Measurements from ENCODE around the gene CDIP1. TPM values are rescaled to one million over a fixed set of nuclear protein-coding genes. Genes with fewer than 3 reads are reported as not detected.
"Not testable (repeated sequence)": the region's sequence is repeated elsewhere in the genome, so short reads cannot be mapped to it uniquely, and the experiment has no call there.

Gene CDIP1
- total RNA-seq: 10 to 100 TPM; 22.5 to 54.3 (median 28.3) TPM

DNA sequence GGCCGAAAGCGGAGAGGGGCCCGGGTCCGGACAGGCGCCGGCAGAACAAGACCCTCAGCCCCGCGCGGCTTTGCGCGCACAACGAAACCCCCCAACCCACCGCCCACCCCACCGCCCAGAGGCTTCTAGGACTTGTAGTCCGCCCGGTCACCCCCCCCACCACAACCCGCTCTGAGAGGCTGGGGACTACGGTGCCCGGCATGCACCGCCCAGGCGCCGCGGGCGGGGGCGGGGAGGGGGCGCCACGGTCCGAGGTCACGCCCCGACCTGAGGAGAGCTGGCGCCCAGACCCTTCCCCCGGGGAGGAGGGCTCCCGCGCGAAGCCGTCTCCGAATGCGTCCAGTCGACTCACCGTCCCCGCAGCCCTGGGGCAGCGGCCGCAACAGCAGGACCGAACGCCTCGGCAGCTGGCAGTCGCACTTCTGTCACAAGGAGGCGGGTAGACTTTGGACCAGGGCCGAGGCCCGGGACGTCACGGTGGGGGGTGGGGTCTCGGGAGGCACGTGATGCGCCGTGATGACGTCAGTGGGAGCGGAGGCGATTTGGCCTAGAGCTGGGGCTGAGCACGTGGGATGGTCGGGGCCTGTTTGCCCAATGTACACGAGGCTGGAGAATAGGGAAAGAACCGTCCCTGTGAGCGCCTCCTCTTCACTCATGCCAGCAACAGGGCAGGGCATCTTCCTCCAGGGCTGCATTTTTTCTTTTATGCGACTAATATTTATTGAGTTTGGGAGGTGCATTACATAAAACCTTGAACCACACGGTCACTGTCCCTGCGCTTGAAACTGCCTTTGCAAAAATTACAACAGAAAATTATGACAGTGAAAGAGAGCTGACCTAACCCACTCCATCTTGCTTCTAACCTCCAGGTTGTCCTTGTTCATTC, at the start of gene CDIP1:
Gene CDIP1, minus strand, starts transcription at position 424 of the 886 bp plus-strand sequence. CDS start 24,643 bp downstream, outside the sequence.
- Histone ChIP-seq H3K27ac (peak within 1 kb of the TSS; percentile 92 to 94), H3K4me1 (replicated peaks in 1 of 2) (peaks cover 9 to 12% of the 10 kb centered on the region in 2 donors), H3K4me3 (peak within 1 kb of the TSS; percentile 59 to 93 (median 66))
- peak; percentile 86 to 93 (median 90) for ATAC-seq (replicated peaks in 6 of 8)
- in situ Hi-C loops (cut with MboI; ENCODE audit: low pct_unique_long_range_greater_than_20kb in 2 of 9, low sequenced_read_pairs in 9 of 9, unreplicated experiment in 9 of 9): no loop called here
- WGBS, 10 experiments: 11 to 86% (median 27%) methylated on average over 3 to 17 of the region's 67 CpGs; no CpG with 5 or more reads in 3 of the 10 experiments

DNA sequence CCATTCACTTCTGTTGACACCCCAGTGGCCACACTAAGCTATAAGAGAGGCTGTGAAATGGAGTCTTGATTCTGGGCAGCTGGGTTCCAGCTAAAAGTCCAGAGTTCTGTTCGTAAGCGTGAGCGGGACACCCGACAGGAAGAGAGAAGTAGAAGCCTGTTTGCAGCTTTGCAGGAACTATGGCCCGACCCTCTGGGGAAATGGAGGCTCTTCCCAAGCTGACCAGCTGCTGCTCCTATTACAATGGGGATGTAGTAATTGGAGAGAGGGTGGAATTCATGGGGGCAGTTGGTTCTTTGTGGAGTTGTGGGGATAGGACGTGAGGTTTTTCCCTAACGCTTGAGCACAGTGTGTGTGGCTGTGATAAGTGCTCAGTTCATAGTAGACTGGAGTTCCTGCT, 47.7 kb upstream of the CDIP1 start:
- WGBS, 10 experiments: 30 to 79% (median 69%) methylated on average over 2 to 7 of the region's 7 CpGs; no CpG with 5 or more reads in 4 of the 10 experiments
- Histone ChIP-seq H3K4me3 (no peak overlapping the region), H3K4me1 (replicated peaks in 1 of 2) (no peaks in the 10 kb centered on the region), H3K27ac (no peak overlapping the region)
- in situ Hi-C loops (cut with MboI; ENCODE audit: low pct_unique_long_range_greater_than_20kb in 2 of 9, low sequenced_read_pairs in 9 of 9, unreplicated experiment in 9 of 9): no loop called here
- no peak for ATAC-seq (replicated peaks in 6 of 8)

DNA sequence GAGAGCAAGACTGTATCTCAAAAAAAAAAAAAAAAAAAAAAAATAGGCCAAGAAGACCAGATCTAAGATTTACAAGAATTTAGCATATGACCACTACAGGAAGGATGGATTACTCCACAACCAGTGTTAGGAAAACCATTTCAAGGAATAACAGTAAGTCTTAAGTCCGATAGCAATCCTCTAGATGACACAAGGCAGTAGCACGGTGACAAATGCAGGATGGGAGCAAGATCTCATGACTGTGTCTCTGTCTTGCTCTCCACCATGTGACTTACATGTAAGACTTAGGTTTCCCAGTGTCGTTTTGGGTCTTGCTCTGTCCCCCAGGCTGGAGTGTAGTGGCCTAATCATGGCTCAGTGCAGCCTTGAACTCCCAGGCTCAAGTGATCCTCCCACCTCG, 45.3 kb upstream of the CDIP1 start:
- 67 to 100% (median 93%) methylated on average over 1 to 2 of the region's 4 CpGs; no CpG with 5 or more reads in 5 of the 10 experiments for WGBS, 10 experiments
- in situ Hi-C loops (cut with MboI; ENCODE audit: low pct_unique_long_range_greater_than_20kb in 2 of 9, low sequenced_read_pairs in 9 of 9, unreplicated experiment in 9 of 9): no loop called here
- ATAC-seq (replicated peaks in 6 of 8): no peak

DNA sequence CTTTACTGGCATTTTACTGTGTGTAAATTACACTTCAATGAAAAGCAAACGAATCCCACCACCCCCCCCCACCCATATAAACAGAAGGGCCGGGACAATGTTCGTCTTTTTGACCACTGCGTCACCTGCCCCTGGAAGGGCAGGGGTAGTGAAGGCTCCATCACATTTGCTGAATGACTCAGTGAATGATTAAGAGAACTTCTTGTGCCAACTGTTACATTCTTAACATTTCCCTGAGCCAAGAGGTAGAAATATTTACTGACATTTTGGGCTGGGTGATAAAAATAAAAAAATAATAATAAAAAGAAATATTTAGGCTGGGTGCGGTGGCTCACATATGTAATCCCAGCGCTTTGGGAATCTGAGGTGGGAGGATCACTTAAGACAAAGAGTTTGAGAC, 41.7 kb upstream of the CDIP1 start:
- H3K4me3 ChIP-seq: no peak overlapping the region
- H3K27ac ChIP-seq: no peak overlapping the region
- no peaks in the 10 kb centered on the region for H3K4me1 ChIP-seq (replicated peaks in 1 of 2)
- in situ Hi-C loops (cut with MboI; ENCODE audit: low pct_unique_long_range_greater_than_20kb in 2 of 9, low sequenced_read_pairs in 9 of 9, unreplicated experiment in 9 of 9): no loop called here
- 57 to 87% (median 78%) methylated on average over 2 to 5 of the region's 6 CpGs; no CpG with 5 or more reads in 4 of the 10 experiments for WGBS, 10 experiments
- ATAC-seq (replicated peaks in 6 of 8): no peak

More for the DNA sequence above, 45.3 kb upstream of the CDIP1 start:
- no peak overlapping the region for H3K4me3 ChIP-seq
- H3K27ac ChIP-seq: no peak overlapping the region
- H3K4me1 ChIP-seq (replicated peaks in 1 of 2): no peaks in the 10 kb centered on the region

DNA sequence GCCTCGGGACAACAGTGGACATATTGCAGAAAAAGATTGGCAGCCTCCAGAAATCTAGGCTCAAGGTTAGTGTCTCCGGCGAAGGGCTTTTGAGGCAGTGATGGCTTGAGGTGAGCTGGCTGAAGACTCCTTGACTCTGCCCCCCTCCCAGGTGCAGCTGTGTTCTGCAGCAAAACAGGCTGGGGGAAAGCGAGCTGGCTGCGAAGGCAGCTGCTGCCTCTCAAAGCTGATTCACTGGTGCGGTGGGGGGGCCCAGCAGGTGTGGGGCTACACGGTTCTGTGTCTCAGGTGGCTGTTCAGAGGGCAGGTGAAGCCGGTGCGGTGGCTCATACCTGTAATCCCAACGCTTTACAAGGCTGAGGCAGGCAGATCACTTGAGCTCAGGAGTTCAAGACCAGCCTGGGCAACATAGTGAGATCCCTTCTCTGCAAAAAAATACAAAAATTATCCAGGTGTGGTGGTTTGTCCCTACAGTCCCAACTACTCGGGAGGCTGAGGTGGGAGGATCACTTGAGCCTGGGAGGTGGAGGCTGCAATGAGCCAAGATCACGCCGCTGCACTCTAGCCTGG, 40.5 kb upstream of the CDIP1 start:
- H3K4me1 ChIP-seq (replicated peaks in 1 of 2): no peaks in the 10 kb centered on the region
- WGBS, 10 experiments: 50 to 92% (median 79%) methylated on average over 2 to 7 of the region's 13 CpGs; no CpG with 5 or more reads in 6 of the 10 experiments
- no peak overlapping the region for H3K4me3 ChIP-seq
- in situ Hi-C loops (cut with MboI; ENCODE audit: low pct_unique_long_range_greater_than_20kb in 2 of 9, low sequenced_read_pairs in 9 of 9, unreplicated experiment in 9 of 9): no loop called here
- no peak overlapping the region for H3K27ac ChIP-seq
- no peak for ATAC-seq (replicated peaks in 6 of 8)

DNA sequence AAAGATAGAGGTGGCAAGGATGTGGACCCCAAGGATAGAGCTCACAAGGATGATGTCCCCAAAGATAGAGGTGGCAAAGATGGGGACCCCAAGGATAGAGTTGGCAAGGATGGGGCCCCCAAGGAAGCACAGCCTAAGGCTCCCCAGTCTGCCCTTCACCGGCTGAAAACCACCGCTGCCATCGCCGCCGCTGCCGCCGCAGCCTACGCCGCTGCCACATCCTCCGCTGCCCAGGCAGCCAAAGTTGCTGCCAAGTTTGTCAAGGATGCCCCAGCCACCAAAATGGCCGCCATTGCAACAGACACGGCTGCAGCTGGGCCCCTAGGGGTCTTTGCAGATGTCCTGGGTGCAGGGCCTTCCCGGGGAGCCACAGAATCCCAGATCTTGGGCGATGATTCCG, 37.4 kb upstream of the CDIP1 start:
- WGBS, 10 experiments: 80 to 100% (median 95%) methylated on average over 1 to 9 of the region's 15 CpGs; no CpG with 5 or more reads in 5 of the 10 experiments
- in situ Hi-C loops (cut with MboI; ENCODE audit: low pct_unique_long_range_greater_than_20kb in 2 of 9, low sequenced_read_pairs in 9 of 9, unreplicated experiment in 9 of 9): no loop called here

DNA sequence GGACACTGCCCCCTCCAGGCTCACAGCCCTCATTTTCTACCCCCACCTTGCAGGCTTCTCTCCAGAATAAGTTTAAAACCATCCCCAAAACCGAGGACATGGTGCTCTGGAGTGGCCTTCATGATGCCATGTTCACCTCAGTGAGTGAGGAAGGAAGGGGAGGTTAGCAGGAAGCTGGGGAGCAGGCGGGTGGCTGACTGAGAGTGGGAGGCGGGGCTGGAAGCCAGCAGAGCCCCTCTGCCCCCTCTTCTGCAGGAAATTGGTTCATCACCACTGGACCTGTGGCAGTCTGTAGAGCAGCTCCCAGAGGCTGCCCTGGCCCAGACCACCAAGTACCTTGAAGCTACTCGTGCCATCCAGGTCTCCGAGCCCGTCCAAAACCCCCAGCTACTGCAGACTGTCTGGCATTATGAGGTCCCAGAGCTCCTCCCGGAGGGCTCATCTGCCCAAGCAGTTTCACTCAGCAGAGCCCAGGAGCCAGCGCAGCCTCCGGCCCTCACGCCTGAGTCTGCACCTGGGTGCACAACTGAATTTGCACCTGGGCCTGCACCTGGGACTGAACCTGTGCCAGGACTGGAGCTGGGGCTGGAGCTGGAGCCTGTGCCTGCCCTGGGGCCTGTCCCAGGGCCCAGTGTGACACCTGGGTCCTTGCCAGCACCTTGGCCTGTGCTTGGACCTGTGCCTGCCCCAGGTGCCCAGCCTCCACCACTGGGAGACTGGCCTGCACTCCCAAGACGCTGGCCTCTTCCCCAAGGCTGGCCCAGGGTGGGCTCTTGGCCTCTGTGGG, 36.5 kb upstream of the CDIP1 start:
- no peak overlapping the region for H3K27ac ChIP-seq
- H3K4me3 ChIP-seq: no peak overlapping the region
- H3K4me1 ChIP-seq (replicated peaks in 1 of 2): no peaks in the 10 kb centered on the region
- in situ Hi-C loops (cut with MboI; ENCODE audit: low pct_unique_long_range_greater_than_20kb in 2 of 9, low sequenced_read_pairs in 9 of 9, unreplicated experiment in 9 of 9): no loop called here
- WGBS, 10 experiments: 67 to 100% (median 85%) methylated on average over 1 to 6 of the region's 11 CpGs; no CpG with 5 or more reads in 5 of the 10 experiments
- ATAC-seq (replicated peaks in 6 of 8): peak in 1 of 8 experiments; percentile 45

More for the DNA sequence above, 37.4 kb upstream of the CDIP1 start:
- Histone ChIP-seq H3K4me3 (no peak overlapping the region), H3K4me1 (replicated peaks in 1 of 2) (no peaks in the 10 kb centered on the region), H3K27ac (no peak overlapping the region)
- no peak for ATAC-seq (replicated peaks in 6 of 8)

DNA sequence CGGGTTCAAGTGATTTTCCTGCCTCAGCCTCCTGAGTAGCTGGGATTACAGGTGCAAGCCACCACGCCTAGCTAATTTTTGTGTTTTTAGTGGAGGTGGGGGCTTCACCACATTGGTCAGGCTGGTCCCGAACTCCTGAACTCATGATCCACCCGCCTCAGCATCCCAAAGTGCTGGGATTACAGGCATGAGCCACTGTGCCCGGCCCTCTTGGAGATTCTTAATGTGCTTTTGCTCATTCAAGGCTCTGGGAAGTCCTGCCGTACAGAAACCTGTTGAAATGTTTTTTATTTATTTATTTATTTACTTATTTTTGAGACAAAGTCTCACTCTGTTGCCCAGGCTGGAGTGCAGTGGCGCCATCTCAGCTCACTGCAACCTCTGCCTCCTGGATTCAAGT, 35.4 kb upstream of the CDIP1 start:
- H3K27ac ChIP-seq; in situ Hi-C loops (cut with MboI; ENCODE audit: low pct_unique_long_range_greater_than_20kb in 2 of 9, low sequenced_read_pairs in 9 of 9, unreplicated experiment in 9 of 9); H3K4me3 ChIP-seq; H3K4me1 ChIP-seq (replicated peaks in 1 of 2); ATAC-seq (replicated peaks in 6 of 8): not testable (repeated sequence)
- 39 to 100% (median 71%) methylated on average over 1 to 6 of the region's 7 CpGs; no CpG with 5 or more reads in 3 of the 10 experiments for WGBS, 10 experiments

DNA sequence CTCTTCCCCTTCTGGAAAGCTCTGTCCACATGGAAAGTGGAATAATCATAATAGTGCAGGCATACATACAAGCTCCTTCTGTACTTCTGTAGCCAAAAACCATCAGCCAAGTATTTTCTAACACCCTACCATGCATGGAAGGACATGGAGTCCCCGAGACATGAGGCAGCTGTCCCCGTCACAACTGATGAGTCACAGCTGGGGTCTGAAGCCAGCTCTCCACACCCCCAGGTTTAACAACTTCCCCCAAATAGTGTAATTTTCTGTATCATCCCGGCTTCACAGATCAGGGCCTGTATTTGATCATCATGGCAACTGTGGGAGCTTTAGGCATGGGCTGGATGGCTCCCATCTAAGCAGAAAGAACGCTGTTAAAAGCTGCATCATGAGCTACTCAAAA, 34.1 kb upstream of the CDIP1 start:
- ATAC-seq (replicated peaks in 6 of 8): no peak
- H3K4me1 ChIP-seq (replicated peaks in 1 of 2): no peaks in the 10 kb centered on the region
- H3K4me3 ChIP-seq: no peak overlapping the region
- H3K27ac ChIP-seq: no peak overlapping the region
- 0 to 100% (median 60%) methylated on average over 1 of the region's 4 CpGs; no CpG with 5 or more reads in 6 of the 10 experiments for WGBS, 10 experiments
- in situ Hi-C loops (cut with MboI; ENCODE audit: low pct_unique_long_range_greater_than_20kb in 2 of 9, low sequenced_read_pairs in 9 of 9, unreplicated experiment in 9 of 9): no loop called here

DNA sequence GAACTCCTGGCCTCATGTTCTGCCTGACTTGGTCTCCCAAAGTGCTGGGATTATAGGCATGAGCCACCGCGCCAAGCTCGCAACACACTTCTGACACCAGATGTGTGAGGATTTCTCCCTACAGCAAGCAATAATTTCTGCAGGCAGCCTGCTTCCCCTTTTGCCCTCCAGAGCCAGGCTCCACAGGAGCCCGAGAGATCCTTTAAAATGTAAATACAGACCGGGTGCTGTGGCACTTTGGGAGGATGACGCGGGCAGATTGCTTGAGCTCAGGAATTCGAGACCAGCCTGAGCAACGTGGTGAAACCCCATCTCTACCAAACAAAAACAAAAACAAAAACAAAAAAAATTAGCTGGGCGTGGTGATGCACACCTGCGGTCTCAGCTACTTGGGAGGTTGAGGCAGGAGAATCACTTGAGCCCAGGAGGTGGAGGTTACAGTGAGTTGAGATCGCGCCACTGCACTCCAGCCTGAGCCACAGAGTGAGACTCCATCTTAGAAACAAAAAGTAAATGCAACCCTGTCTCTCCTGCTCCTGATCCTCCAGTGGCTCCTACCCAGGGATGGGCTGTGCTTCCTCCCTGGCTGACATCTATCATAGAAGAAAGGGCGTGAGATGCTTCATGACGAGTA, 32.2 kb upstream of the CDIP1 start:
- Histone ChIP-seq H3K4me3 (no peak overlapping the region), H3K4me1 (replicated peaks in 1 of 2) (no peaks in the 10 kb centered on the region), H3K27ac (no peak overlapping the region)
- ATAC-seq (replicated peaks in 6 of 8): peak in 3 of 8 experiments; percentile 21 to 40 (median 35)
- 17 to 80% (median 59%) methylated on average over 1 to 13 of the region's 15 CpGs; no CpG with 5 or more reads in 2 of the 10 experiments for WGBS, 10 experiments
- in situ Hi-C loops (cut with MboI; ENCODE audit: low pct_unique_long_range_greater_than_20kb in 2 of 9, low sequenced_read_pairs in 9 of 9, unreplicated experiment in 9 of 9): no loop called here

DNA sequence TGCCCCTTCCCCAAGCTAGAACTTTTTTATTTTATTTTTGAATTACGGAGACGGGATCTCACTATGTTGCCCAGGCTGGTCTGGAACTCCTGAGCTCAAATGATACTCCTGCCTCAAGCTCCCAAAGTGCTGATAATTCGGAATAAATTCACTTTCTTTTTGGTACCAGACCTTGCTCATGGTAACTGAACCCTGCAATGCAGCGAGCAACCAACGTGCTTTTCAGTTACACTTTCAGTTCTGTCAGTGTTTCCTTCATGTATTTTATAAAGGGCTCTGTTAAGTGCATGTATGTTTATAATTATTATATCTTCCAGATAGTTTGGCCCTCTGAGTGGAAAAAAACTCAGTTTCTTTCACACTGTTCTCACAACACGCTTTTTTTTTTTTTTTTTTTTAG, 31.5 kb upstream of the CDIP1 start:
- Histone ChIP-seq H3K4me1 (replicated peaks in 1 of 2) (no peaks in the 10 kb centered on the region), H3K27ac (no peak overlapping the region), H3K4me3 (no peak overlapping the region)
- ATAC-seq (replicated peaks in 6 of 8): no peak
- in situ Hi-C loops (cut with MboI; ENCODE audit: low pct_unique_long_range_greater_than_20kb in 2 of 9, low sequenced_read_pairs in 9 of 9, unreplicated experiment in 9 of 9): no loop called here
- WGBS, 10 experiments: 25 to 93% (median 59%) methylated on average over 2 to 6 of the region's 6 CpGs; no CpG with 5 or more reads in 2 of the 10 experiments

DNA sequence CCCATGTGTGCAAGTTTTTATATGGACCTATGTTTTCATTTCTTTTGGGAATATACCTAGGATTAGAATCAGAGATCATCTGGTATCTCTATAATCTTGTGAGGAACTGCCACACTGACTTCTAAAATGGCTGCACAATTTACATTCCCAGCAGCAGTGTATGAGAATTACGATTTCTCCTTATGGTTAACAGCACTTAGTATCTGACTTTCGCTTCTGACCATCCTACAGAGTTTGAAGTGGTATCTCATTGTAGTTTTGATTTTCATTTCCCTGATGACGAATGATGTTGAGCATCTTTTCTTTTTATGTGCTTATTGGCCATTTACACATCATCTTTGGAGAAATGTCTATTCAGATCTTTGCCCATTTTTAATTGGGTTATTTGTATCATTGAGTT, 27.6 kb upstream of the CDIP1 start:
- no peak for ATAC-seq (replicated peaks in 6 of 8)
- 20 to 100% (median 86%) methylated on average over 1 to 3 of the region's 3 CpGs for WGBS, 10 experiments
- no peak overlapping the region for H3K4me3 ChIP-seq
- in situ Hi-C loops (cut with MboI; ENCODE audit: low pct_unique_long_range_greater_than_20kb in 2 of 9, low sequenced_read_pairs in 9 of 9, unreplicated experiment in 9 of 9): no loop called here
- peaks cover 7 to 11% of the 10 kb centered on the region in 2 donors for H3K4me1 ChIP-seq (replicated peaks in 1 of 2)
- no peak overlapping the region for H3K27ac ChIP-seq

Data from motor neuron (in vitro differentiated cells).